HG03354 (cell line): ENCODE results near the gene MDN1.

Experiments
- ATAC-seq: cut with Tn5 transposase; IDR thresholded peaks from one replicate; pipeline ENCODE4 v1.9.1; 2021; ENCODE audit warnings: mild to moderate bottlenecking; ENCODE audit not compliant: unreplicated experiment, poor library complexity, severe bottlenecking

MDN1 gene

DNA sequence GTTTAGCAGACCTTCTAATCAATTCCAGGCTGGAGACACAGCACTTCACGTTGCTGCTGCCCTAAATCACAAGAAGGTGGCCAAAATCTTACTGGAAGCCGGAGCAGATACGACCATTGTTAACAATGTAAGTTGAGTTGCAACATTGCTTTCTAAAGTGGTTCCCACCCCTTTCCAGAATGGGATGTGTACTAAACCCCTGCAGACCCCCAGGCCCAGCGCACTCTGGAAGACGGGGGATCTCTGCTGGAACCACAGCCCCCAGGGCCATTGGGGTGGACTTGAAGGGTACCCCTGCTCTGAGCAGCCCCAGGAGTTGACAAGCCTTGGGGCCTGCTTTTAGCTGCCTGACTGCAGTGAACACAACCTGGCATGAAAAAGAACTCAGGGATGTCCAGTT is 203.1 kb downstream of the MDN1 start:
- ATAC-seq = no peak

DNA sequence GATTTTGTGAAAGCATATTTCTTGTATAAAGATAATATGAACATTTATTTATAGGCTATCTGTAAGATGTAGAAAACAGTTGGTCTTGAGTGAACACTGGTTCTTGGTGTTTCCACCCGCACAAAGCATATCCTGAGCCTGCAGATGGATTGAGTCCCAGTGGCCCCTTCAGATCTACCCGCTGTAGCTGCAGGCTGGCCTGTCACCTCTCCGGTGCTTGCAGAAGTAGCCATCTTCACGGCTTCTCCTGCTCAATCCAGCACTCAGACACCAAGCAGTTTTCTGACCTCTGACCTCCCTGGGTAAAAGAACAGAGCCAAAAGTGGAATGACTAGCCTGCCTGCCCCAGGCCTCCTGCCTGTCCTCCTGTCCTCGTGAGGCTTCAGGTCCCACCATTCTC is 203.7 kb downstream of the MDN1 start:
- no peak for ATAC-seq

DNA sequence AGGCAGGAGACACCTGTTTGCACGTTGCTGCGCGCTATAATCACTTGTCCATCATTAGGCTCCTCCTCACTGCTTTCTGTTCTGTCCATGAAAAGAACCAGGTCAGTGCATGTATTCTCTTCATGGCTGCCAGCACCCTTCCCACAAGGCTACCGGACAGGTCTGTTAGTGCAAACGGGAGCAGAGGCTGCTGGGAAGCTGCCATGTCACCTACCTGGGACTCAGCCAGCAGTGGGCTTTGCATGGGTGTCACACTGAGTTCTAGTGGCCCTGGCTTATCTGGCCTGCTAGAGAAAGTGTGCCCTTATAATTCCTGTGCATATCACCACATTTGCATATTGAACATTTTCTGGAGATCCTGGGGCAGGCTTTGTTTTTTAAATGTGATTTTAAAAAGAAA is 205.8 kb downstream of the MDN1 start:
- no peak for ATAC-seq

DNA sequence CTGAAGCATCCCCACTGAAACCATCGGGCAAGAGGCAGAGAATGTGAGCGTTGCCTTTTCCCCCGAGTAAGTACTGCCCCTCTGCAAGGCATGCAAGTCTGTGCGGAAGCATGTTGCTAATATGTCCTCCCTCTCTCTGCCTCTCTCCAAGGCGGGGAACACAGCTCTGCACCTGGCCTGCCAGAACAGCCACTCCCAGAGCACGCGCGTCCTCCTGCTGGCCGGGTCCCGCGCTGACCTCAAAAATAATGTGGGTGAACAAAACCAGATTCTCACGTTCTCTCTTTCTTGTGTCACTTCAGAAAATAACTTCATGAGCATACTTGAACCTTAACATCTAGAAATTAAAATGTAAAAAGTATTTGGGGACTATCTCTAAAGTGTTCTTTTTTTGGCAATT is 207.5 kb downstream of the MDN1 start:
- ATAC-seq = no peak

DNA sequence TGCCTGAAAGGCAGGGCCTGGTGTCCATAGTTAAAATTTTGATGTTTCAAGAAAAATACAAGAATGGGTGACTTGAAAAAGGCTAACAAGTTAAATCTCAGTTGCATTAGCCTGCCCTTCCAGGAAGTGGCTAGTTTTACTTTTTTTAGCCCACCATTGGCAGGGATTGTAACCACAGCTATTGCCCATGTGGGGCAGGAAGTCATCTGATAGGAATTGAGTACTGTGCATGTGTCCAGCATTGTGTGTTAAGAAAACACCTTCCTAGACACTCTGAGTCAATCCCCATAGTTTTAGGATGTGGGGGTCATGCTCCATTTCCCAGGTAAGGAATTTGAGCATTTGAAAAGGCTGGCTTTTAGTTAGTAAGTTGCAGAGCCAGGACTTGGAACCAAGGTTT is 207.9 kb downstream of the MDN1 start:
- no peak for ATAC-seq

DNA sequence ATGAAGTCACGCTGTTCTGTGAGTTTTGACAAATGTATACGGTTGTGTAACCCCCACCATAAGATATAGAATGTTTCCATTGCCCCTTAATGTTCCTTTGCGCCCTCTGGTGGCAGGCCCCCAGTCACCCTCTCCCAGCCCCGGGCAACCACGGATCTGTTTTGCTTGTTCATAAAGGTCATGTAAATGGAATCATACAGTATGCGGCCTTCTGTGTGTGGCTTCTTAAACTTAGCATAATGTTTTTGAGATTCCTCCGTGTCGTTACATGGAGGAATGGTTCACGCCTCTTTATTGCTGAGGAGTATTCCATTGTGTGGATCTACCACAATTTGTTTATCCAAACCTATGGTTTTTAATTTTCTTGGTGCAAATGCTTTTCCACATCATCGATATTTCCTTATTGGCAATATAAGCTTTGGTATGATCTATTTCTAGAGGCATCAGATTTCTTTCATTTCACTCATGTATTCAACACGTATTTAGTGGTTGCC is 209.4 kb downstream of the MDN1 start:
- ATAC-seq = peak; percentile 79

DNA sequence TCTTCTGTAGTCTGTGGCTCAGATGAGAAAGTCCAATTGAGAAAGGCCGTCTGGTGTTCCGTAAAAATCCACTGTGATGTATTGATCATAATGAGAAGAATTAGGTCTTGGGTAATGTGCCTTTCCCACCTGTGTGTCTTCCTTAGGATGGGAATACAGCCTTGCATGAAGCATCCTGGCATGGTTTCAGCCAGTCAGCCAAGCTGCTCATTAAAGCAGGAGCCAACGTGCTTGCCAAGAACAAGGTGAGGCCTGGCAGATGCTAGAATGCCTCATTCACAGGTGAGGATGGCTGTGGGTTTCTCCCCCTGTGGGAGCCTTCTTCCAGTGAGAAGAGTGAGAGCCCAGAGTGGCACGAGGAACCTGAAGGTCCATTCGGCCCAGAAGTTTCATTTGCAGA is 213.7 kb downstream of the MDN1 start:
- no peak for ATAC-seq

DNA sequence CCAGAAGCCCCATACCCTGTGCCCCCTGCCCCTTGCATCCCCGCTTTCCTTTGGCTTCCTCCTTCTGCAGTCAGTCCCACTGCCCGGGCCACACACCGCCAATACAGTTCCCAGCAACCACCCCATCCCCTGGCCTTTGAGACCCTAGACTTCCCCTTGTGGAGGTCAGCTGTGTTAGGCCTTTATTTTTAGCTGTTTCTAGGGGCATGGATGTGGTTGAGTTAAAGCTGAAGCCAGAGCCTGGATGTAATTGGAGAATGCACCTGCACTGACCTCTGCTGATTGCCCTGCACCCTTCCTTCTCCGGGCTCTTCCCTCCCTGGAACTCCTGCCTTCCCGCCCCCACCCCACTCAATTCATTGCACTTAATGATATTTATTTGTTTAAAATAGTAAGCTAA is 214.9 kb downstream of the MDN1 start:
- no peak for ATAC-seq

DNA sequence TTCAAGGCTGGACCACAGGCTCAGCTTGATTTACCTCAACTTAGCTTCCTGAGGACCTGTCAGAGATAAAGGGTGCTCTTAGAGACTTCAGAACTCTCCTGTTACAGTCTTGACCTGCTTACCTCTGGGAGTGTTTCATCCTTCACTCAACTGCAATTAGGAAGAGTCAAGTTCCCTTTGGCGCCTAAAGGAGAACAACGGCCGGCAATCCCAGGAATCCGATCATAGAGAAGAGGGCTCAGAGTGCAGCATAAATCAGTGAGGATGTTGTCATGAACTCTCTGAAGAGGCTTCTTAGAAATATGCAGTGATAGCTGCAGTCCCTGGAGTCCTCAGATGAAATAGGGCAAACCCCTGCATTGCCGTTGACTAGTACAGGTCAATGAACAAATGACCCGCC is 217.4 kb downstream of the MDN1 start:
- no peak for ATAC-seq

DNA sequence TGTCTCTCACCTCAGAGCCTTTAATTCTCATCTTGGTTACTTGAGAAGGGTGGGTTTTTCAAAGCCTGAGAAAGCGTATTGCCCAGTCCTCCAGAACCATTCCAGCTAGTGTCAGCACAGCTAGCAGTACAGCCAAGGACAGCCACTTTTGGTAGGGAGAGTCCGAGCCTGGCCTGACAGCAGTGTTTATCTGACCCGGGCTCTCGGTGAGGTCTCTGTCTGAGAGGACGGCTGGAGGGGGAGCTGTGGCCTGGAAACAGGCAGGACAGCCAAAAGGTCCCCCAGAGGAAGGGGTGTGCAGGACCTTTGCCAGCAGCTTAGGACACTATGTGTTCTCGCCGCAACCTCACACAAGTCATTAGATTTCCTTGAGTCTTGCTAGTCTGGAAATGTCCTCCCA is 219.9 kb downstream of the MDN1 start:
- ATAC-seq = no peak

DNA sequence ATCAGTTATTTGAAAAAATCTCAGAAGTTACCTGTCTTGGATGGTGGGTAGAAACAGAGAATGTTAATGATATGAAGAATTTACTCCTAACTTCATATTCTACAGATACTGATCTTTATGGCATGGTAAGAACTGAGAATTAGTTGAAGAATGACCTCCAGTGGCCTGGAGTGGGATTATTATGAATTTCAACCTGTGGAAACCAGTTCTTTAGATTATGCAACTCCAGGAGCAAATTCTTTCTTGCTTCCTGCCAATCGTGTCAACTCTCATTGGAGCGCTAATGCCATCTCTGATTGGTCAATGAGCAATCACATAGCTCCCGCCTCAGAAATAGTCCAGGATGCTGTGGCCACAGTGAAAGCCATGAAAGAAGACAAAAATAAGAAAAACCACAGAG is 221.6 kb downstream of the MDN1 start:
- ATAC-seq = no peak

DNA sequence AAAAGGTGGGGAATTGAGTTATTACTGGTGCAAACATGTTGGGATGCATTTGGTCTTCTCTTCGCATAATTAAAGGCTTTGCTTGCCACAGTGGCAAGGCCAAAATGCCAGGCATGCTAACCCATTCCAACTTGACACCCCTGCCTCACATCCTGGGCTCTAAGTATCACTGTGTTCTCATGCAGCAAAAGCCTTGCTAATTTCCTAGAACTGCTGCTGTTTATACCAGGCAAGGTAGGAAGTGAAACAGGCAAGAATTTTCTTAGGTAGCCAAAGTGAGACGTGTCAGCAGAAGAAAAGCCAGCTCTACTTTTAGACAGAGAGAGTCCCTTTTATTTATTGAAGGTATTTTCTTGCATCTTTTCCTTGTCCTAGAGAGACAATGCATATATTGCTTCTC is 222.2 kb downstream of the MDN1 start:
- ATAC-seq = no peak

DNA sequence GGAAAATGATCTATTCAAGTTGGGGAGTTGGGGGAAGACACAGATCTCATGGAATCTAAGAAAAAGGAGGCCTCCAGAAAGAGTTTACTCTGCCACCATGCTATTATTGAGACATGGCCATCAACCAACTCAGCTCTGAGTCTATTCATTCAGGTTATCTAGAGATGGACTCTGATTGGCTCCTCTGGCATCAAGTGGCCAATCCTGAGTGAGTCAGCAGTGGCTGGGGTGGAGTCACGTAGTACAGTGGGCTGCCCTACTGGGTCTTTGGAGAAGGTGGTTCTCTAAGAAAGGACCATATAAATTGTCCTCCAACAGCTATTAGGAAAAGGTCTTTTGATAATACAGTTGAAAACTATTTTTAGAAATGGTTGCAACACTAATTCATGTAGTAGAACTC is 223.1 kb downstream of the MDN1 start:
- ATAC-seq = peak; percentile 35

DNA sequence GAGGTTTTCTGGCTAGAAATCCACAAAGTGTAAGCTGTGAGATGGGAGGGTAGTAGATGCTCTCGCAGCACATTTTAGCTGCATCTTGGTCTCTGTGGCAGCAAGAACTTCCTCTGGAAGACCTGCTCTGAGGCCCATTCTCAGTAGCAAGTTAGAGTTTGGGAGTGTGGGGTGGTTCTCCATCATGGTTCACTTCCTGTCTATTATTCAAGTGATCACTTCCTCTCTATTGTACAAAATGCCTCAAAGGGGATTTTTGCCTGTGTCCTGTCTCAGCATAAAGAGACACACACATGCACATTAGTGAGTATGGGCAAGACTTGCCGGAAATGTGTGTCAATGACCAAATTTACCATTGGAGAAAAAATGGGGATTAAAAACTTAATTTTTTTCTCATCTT is 223.5 kb downstream of the MDN1 start:
- peak; percentile 95 for ATAC-seq
